Activated T-helper 2 cell treated with anti-CD3 and anti-CD28 coated beads, Interferon-gamma antibody, Interleukin-2, Interleukin-4, amounts not matched to agents 10 μg/mL and 5 μg/mL and 100 μg/mL, durations not matched to agents 14 hours and 24 hours and 36 hours (primary cell): ENCODE results near the gene LRBA. TPM values are rescaled to one million over a fixed set of nuclear protein-coding genes. Genes with fewer than 3 reads are reported as not detected.
"Not testable (repeated sequence)": the region's sequence is repeated elsewhere in the genome, so short reads cannot be mapped to it uniquely, and the experiment has no call there.

Experiments used
- DNase-seq: peaks from one replicate; pipeline ENCODE4 v3.0.0; 2021; ENCODE audit warnings: low spot score
- H3K27ac Mint-ChIP-seq: one replicate; pipeline ENCODE4 v1.8.0; 2021; ENCODE audit warnings: mixed read lengths
- H3K27me3 Mint-ChIP-seq: one replicate; pipeline ENCODE4 v1.8.0; 2021; ENCODE audit warnings: low read depth, mixed read lengths
- H3K36me3 Mint-ChIP-seq: one replicate; pipeline ENCODE4 v1.8.0; 2021; ENCODE audit warnings: low read depth, mixed read lengths
- H3K4me1 Mint-ChIP-seq: one replicate; pipeline ENCODE4 v1.8.0; 2021; ENCODE audit warnings: low read depth, mixed read lengths
- H3K4me3 Mint-ChIP-seq: one replicate; pipeline ENCODE4 v1.8.0; 2021; ENCODE audit warnings: low read depth, mild to moderate bottlenecking, moderate library complexity, mixed read lengths
- H3K9me3 Mint-ChIP-seq: one replicate; pipeline ENCODE4 v1.8.0; 2021; ENCODE audit warnings: mixed read lengths
- intact Hi-C: fragments of 100-400 bp; cut with micrococcal nuclease; formaldehyde crosslinking; loops from one replicate; pipeline ENCODE4 v1.15.1; 2023
- total RNA-seq: library from RNA; stranded (reverse); gene quantifications from 2 replicates; pipeline ENCODE4 v1.2.3, GENCODE V29; 2022

The LRBA gene
- total RNA-seq, 1 donor from 2014 or later: 46.4 TPM

- H3K4me1 Mint-ChIP-seq: peaks cover 16% of the 10 kb centered on the region
- H3K36me3 Mint-ChIP-seq: peaks cover 28% of the 10 kb centered on the region
- DNase-seq: no peak
- no peaks in the 10 kb centered on the region for H3K9me3 Mint-ChIP-seq
- H3K27ac Mint-ChIP-seq: peak overlapping the region; percentile 34
- peak overlapping the region; percentile 78 for H3K4me3 Mint-ChIP-seq
- H3K27me3 Mint-ChIP-seq: no peaks in the 10 kb centered on the region
- intact Hi-C loops: no loop called here
Measured at GRCh38 chr4:151012820-151013219, 2.3 kb downstream of the LRBA start.

- peaks cover 31% of the 10 kb centered on the region for H3K36me3 Mint-ChIP-seq
- peak overlapping the region; percentile 55 for H3K4me3 Mint-ChIP-seq
- H3K27ac Mint-ChIP-seq: no peak overlapping the region
- H3K9me3 Mint-ChIP-seq: no peaks in the 10 kb centered on the region
- no peak for DNase-seq
- H3K4me1 Mint-ChIP-seq: peaks cover 18% of the 10 kb centered on the region
- intact Hi-C loops: no loop called here
- H3K27me3 Mint-ChIP-seq: no peaks in the 10 kb centered on the region
Measured at GRCh38 chr4:151012376-151012775, 2.7 kb downstream of the LRBA start.

GRCh38 chr4:151004222-151004621, 10.9 kb downstream of the LRBA start:
- Mint-ChIP-seq H3K9me3 (no peaks in the 10 kb centered on the region), H3K4me1 (peaks cover 6% of the 10 kb centered on the region), H3K4me3 (no peak overlapping the region), H3K27me3 (no peaks in the 10 kb centered on the region), H3K36me3 (peaks cover 25% of the 10 kb centered on the region), H3K27ac (no peak overlapping the region)
- no peak for DNase-seq
- intact Hi-C loops: no loop called here

- Mint-ChIP-seq H3K27ac (no peak overlapping the region), H3K36me3 (peaks cover 18% of the 10 kb centered on the region), H3K27me3 (no peaks in the 10 kb centered on the region), H3K4me1 (peaks cover 4% of the 10 kb centered on the region), H3K4me3 (no peak overlapping the region), H3K9me3 (no peaks in the 10 kb centered on the region)
- DNase-seq: no peak
- intact Hi-C loops: no loop called here
Measured at GRCh38 chr4:151000747-151001429, 14.2 kb downstream of the LRBA start.

- Mint-ChIP-seq H3K27me3 (no peaks in the 10 kb centered on the region), H3K36me3 (peaks cover 24% of the 10 kb centered on the region), H3K4me3 (no peak overlapping the region), H3K27ac (no peak overlapping the region), H3K4me1 (peaks cover 4% of the 10 kb centered on the region), H3K9me3 (no peaks in the 10 kb centered on the region)
- no peak for DNase-seq
- intact Hi-C loops: no loop called here
Measured at GRCh38 chr4:150999086-150999485, 16.0 kb downstream of the LRBA start.

- Mint-ChIP-seq H3K9me3 (peaks cover 5% of the 10 kb centered on the region), H3K4me3 (no peak overlapping the region), H3K27me3 (no peaks in the 10 kb centered on the region), H3K4me1 (peaks cover 6% of the 10 kb centered on the region), H3K27ac (no peak overlapping the region), H3K36me3 (peaks cover 28% of the 10 kb centered on the region)
- intact Hi-C loops: no loop called here
- DNase-seq: no peak
Measured at GRCh38 chr4:150997141-150997540, 17.9 kb downstream of the LRBA start.

- H3K27ac Mint-ChIP-seq: no peak overlapping the region
- peaks cover 14% of the 10 kb centered on the region for H3K9me3 Mint-ChIP-seq
- no peaks in the 10 kb centered on the region for H3K27me3 Mint-ChIP-seq
- DNase-seq: no peak
- H3K36me3 Mint-ChIP-seq: peaks cover 37% of the 10 kb centered on the region
- H3K4me3 Mint-ChIP-seq: no peak overlapping the region
- intact Hi-C loops: no loop called here
- peaks cover 4% of the 10 kb centered on the region for H3K4me1 Mint-ChIP-seq
Measured at GRCh38 chr4:150994721-150995120, 20.4 kb downstream of the LRBA start.

GRCh38 chr4:150993577-150993976, 21.5 kb downstream of the LRBA start:
- intact Hi-C loops, H3K4me1 Mint-ChIP-seq, H3K27ac Mint-ChIP-seq, DNase-seq, H3K27me3 Mint-ChIP-seq, H3K4me3 Mint-ChIP-seq: not testable (repeated sequence)
- Mint-ChIP-seq H3K9me3 (peaks cover 14% of the 10 kb centered on the region), H3K36me3 (peaks cover 37% of the 10 kb centered on the region)

GRCh38 chr4:150990993-150991392, 24.1 kb downstream of the LRBA start:
- Mint-ChIP-seq H3K27ac (no peak overlapping the region), H3K27me3 (no peaks in the 10 kb centered on the region), H3K9me3 (peaks cover 14% of the 10 kb centered on the region), H3K36me3 (peaks cover 37% of the 10 kb centered on the region), H3K4me1 (peaks cover 14% of the 10 kb centered on the region), H3K4me3 (no peak overlapping the region)
- DNase-seq: no peak
- intact Hi-C loops: no loop called here

GRCh38 chr4:150990250-150990649, 24.8 kb downstream of the LRBA start:
- peaks cover 14% of the 10 kb centered on the region for H3K9me3 Mint-ChIP-seq
- H3K27ac Mint-ChIP-seq: no peak overlapping the region
- intact Hi-C loops: no loop called here
- no peak for DNase-seq
- H3K4me3 Mint-ChIP-seq: no peak overlapping the region
- peaks cover 35% of the 10 kb centered on the region for H3K36me3 Mint-ChIP-seq
- H3K4me1 Mint-ChIP-seq: peaks cover 16% of the 10 kb centered on the region
- no peaks in the 10 kb centered on the region for H3K27me3 Mint-ChIP-seq

GRCh38 chr4:150988238-150988637, 26.8 kb downstream of the LRBA start:
- H3K4me1 Mint-ChIP-seq: peaks cover 16% of the 10 kb centered on the region
- DNase-seq: no peak
- H3K27ac Mint-ChIP-seq: no peak overlapping the region

GRCh38 chr4:150987204-150987603, 27.9 kb downstream of the LRBA start:
- Mint-ChIP-seq H3K36me3 (peaks cover 24% of the 10 kb centered on the region), H3K4me1 (peaks cover 21% of the 10 kb centered on the region), H3K27me3 (no peaks in the 10 kb centered on the region), H3K4me3 (no peak overlapping the region), H3K27ac (no peak overlapping the region), H3K9me3 (peaks cover 10% of the 10 kb centered on the region)
- DNase-seq: no peak
- intact Hi-C loops: no loop called here

More at GRCh38 chr4:150988238-150988637, 26.8 kb downstream of the LRBA start:
- intact Hi-C loops: no loop called here
- peaks cover 14% of the 10 kb centered on the region for H3K9me3 Mint-ChIP-seq
- H3K36me3 Mint-ChIP-seq: peaks cover 23% of the 10 kb centered on the region
- H3K27me3 Mint-ChIP-seq: no peaks in the 10 kb centered on the region
- no peak overlapping the region for H3K4me3 Mint-ChIP-seq

GRCh38 chr4:150986085-150986484, 29.0 kb downstream of the LRBA start:
- H3K27ac Mint-ChIP-seq: peak overlapping the region; percentile 33
- H3K27me3 Mint-ChIP-seq: no peaks in the 10 kb centered on the region
- intact Hi-C loops: no loop called here
- peaks cover 4% of the 10 kb centered on the region for H3K9me3 Mint-ChIP-seq
- H3K36me3 Mint-ChIP-seq: peaks cover 15% of the 10 kb centered on the region
- no peak overlapping the region for H3K4me3 Mint-ChIP-seq
- DNase-seq: no peak
- H3K4me1 Mint-ChIP-seq: peaks cover 22% of the 10 kb centered on the region
